ENCODE measurements around the gene DCUN1D5.
A peak's percentile ranks its signal among the peaks of the same experiment; 100 is the strongest.
"Not testable (repeated sequence)": the region's sequence is repeated elsewhere in the genome, so short reads cannot be mapped to it uniquely, and the experiment has no call there.

DCUN1D5 gene

GRCh38 chr11:103069367-103069766, 22.6 kb downstream of the DCUN1D5 start:
- in situ Hi-C loops (cut with HindIII; ENCODE audit: low pct_ligation_motif_present, low pct_unique_long_range_greater_than_20kb, low sequenced_read_pairs) = no loop called here
- no peak for DNase-seq

DNA sequence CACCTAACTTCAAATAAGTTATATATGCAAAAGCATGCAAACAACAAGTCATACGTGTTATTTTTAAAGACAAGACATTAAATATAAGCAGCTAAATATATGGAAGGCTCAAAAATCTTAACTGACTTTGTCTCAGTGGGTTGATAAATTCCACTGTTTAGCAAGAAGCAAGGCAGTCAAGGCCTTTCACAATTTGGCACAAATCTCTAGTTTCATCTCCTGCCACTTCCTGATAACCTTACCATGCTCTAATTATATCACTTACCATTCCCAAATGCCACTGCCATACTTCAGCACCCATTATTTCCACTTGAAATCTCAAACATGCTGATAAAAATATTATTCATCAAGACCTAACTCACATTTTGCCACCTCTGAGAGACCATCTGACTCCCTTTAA, 24.8 kb downstream of the DCUN1D5 start:
- no peak for DNase-seq
- in situ Hi-C loops (cut with HindIII; ENCODE audit: low pct_ligation_motif_present, low pct_unique_long_range_greater_than_20kb, low sequenced_read_pairs) = no loop called here

GRCh38 chr11:103061656-103062055, 30.3 kb downstream of the DCUN1D5 start:
- DNase-seq = no peak
- in situ Hi-C loops (cut with HindIII; ENCODE audit: low pct_ligation_motif_present, low pct_unique_long_range_greater_than_20kb, low sequenced_read_pairs) = no loop called here

GRCh38 chr11:103055221-103055890, 36.6 kb downstream of the DCUN1D5 start:
- DNase-seq = peak; percentile 60
- in situ Hi-C loops (cut with HindIII; ENCODE audit: low pct_ligation_motif_present, low pct_unique_long_range_greater_than_20kb, low sequenced_read_pairs) = no loop called here

GRCh38 chr11:103053997-103054396, 38.0 kb downstream of the DCUN1D5 start:
- DNase-seq = no peak
- in situ Hi-C loops (cut with HindIII; ENCODE audit: low pct_ligation_motif_present, low pct_unique_long_range_greater_than_20kb, low sequenced_read_pairs) = no loop called here

DNA sequence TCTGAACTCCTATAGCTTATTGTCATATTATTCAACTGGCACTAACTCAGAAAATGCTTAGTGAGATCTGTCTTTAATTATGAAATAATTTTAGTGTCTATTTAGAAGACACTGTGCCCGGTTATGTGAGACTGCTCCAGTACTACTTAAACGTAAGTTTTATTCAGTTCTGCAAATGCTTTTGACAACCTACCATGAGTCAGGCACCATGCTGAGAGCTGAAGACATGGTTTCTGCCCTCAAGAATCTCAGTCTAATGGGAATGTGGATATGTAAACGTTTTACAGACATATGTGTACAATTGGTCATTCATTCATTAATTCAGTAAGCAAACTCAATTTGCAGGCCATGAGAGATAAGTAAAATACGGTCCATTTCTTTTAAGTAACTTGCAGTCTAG, 40.0 kb downstream of the DCUN1D5 start:
- peak; percentile 87 for DNase-seq
- in situ Hi-C loops (cut with HindIII; ENCODE audit: low pct_ligation_motif_present, low pct_unique_long_range_greater_than_20kb, low sequenced_read_pairs) = no loop called here

DNA sequence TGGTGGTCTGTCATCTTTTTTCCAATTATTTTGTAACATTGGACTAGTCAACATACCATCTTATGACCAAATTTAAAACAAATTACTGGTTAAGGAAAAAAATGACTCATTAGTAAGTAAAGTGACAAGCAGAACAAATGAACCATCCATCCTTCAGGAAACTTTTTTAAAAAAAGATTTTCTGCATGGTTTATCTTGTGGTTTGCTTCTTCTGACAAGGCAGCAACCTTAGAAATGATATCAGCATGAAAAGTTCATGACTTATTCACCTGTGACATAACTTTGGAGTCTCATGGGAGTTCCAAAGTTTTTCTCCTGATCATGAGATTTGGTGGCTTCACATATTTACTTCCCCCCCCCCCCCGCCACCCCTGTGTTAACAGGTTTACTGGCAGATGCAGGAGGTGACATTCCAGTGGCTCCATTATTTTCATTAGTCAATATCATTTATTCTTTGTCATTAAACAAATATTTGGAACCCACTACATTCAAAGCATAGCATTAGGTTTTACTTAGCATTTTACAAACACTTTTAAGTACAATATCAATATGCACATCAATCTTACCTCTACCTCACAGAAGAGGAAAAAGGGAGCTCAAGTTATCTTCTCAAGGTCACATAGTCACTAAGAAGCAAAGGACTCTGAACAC, 40.7 kb downstream of the DCUN1D5 start:
- peak; percentile 80 for DNase-seq
- in situ Hi-C loops (cut with HindIII; ENCODE audit: low pct_ligation_motif_present, low pct_unique_long_range_greater_than_20kb, low sequenced_read_pairs) = no loop called here

DNA sequence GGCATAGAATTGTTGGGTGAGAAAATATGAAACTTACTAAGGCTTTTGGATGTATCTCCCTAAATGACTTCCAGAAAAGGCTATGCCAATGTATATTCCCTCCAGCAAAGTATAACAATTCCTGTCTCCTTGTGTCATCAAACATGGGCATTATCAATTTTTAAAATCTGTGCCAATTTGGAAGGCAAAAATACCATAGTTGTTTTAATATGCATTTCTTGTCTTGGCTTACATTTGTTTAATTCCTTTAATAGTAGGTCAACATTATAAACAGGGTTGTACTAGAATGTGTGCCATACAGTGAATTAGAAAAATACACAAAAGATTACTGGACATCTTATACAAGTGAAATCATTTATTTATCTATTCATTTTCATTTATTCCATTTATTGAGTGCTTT, 41.6 kb downstream of the DCUN1D5 start:
- no peak for DNase-seq
- in situ Hi-C loops (cut with HindIII; ENCODE audit: low pct_ligation_motif_present, low pct_unique_long_range_greater_than_20kb, low sequenced_read_pairs) = no loop called here

GRCh38 chr11:103047837-103048236, 44.1 kb downstream of the DCUN1D5 start:
- in situ Hi-C loops (cut with HindIII; ENCODE audit: low pct_ligation_motif_present, low pct_unique_long_range_greater_than_20kb, low sequenced_read_pairs) = no loop called here
- no peak for DNase-seq

- no peak for DNase-seq
- in situ Hi-C loops (cut with HindIII; ENCODE audit: low pct_ligation_motif_present, low pct_unique_long_range_greater_than_20kb, low sequenced_read_pairs) = no loop called here
These were observed 47.9 kb downstream of the DCUN1D5 start for GRCh38 chr11:103043826-103044678.

DNA sequence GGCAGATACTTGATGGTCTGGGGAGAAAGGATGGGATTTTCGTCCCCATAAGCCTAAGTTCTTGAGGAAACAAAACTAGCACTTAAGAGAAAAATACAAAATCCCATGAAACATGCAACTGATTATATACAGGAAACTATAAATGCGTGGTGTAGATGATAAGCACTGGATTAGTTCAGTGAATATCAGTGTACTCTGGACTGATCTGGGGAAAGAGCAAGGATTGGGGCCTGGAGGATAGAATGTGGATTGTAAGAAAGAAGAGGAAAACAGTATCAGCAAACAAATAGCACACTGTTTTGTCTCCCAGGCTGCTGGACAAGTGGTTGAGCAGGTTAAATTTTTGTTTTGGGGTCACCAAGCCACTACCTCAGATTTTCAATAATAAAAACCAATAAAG, 49.8 kb downstream of the DCUN1D5 start:
- in situ Hi-C loops (cut with HindIII; ENCODE audit: low pct_ligation_motif_present, low pct_unique_long_range_greater_than_20kb, low sequenced_read_pairs) = no loop called here
- no peak for DNase-seq

DNA sequence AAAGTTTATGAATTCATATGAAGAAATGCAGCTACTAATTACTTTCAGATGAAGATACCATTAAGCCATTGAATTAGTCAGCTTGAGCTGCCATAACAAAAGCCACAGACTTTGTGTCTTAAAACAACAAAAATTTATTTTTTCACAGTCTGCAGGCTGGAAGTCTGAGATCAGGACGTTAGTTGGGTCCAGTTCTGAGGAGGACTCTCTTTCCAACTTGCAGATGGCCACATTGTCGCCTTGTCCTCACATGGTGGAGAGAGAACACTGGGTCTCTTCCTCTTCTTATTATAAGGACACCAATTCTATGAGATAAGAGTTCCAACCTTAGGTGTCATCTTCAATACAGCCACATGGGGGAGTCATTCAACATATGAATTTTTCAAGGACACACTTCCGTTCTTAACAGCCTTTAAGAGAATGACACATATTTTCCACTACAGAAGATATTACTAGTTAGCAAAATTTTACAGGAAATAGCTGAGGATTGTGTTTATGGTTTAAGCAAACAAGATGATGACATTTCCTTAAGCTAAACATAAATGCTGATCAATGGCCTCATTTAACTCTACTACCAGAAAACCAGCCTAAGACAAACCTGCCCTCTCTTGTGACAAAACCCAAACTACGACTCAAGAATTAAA, 56.0 kb downstream of the DCUN1D5 start:
- DNase-seq = peak; percentile 78
- in situ Hi-C loops (cut with HindIII; ENCODE audit: low pct_ligation_motif_present, low pct_unique_long_range_greater_than_20kb, low sequenced_read_pairs) = no loop called here

GRCh38 chr11:103035216-103035615, 56.7 kb downstream of the DCUN1D5 start:
- DNase-seq = no peak
- in situ Hi-C loops (cut with HindIII; ENCODE audit: low pct_ligation_motif_present, low pct_unique_long_range_greater_than_20kb, low sequenced_read_pairs) = no loop called here

- no peak for DNase-seq
- in situ Hi-C loops (cut with HindIII; ENCODE audit: low pct_ligation_motif_present, low pct_unique_long_range_greater_than_20kb, low sequenced_read_pairs) = no loop called here
These were observed 60.1 kb downstream of the DCUN1D5 start for GRCh38 chr11:103031834-103032233.

DNA sequence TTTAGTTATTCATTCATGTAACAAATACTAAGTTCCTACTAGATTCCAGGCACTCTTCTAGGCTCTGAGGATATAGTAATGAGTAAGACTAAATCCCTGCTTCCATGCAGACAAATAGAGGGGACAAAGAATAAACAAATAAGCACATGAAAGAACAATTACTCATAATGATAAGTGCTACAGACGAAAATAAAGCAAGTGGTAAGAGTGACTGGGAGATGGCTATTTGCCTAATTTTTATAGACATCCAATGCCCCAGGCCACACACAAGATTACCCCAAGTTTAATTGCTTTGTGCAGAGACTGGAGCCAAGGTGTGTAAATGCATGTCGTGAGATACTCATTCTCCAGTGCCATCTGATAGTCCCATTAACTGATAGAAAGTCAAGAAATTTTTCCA, 62.6 kb downstream of the DCUN1D5 start:
- in situ Hi-C loops (cut with HindIII; ENCODE audit: low pct_ligation_motif_present, low pct_unique_long_range_greater_than_20kb, low sequenced_read_pairs) = no loop called here
- DNase-seq = no peak

GRCh38 chr11:103028304-103029020, 63.5 kb downstream of the DCUN1D5 start:
- DNase-seq; in situ Hi-C loops (cut with HindIII; ENCODE audit: low pct_ligation_motif_present, low pct_unique_long_range_greater_than_20kb, low sequenced_read_pairs): not testable (repeated sequence)

GRCh38 chr11:103024086-103024485, 67.9 kb downstream of the DCUN1D5 start:
- in situ Hi-C loops (cut with HindIII; ENCODE audit: low pct_ligation_motif_present, low pct_unique_long_range_greater_than_20kb, low sequenced_read_pairs) = no loop called here
- no peak for DNase-seq

DNA sequence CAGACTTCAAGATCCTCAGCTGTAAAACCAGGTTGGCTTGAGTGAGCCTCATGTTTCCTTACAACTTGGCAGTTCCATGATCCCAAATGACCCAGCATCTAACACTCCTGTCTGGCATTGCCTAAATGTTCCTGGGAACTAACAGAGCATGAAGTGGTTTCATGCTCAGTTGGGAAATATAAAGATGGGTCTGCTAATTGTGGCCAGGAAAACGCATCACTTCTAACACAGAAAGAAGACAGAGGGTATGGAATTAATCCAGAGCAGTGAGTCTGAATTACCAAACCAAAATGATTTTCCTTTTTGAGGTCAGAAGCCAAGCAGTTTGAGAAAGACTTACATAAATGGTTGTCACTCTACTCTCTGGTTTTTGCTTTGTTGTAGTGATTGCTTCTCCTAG, 75.9 kb downstream of the DCUN1D5 start:
- in situ Hi-C loops (cut with HindIII; ENCODE audit: low pct_ligation_motif_present, low pct_unique_long_range_greater_than_20kb, low sequenced_read_pairs) = no loop called here
- no peak for DNase-seq

Data from ACHN (cell line).